ENCODE results near the gene SDK2. TPM values are rescaled to one million over a fixed set of nuclear protein-coding genes. Genes with fewer than 3 reads are reported as not detected.
"Not testable (repeated sequence)": the region's sequence is repeated elsewhere in the genome, so short reads cannot be mapped to it uniquely, and the experiment has no call there.

Gene SDK2
- total and polyA plus RNA-seq, 8 donors: 0.04 to 0.31 (median 0.17) TPM

- 88 to 89% methylated on average over 13 of the region's 13 CpGs for WGBS, 2 donors
Measured at GRCh38 chr17:73336408-73337329, 307.6 kb downstream of the SDK2 start.

GRCh38 chr17:73335591-73336407 is 308.4 kb downstream of the SDK2 start:
- Histone ChIP-seq H3K27me3 (no peaks in the 10 kb centered on the region), H3K4me3 (no peak overlapping the region), H3K4me1 (no peaks in the 10 kb centered on the region), H3K27ac (no peak overlapping the region), H3K36me3 (no peaks in the 10 kb centered on the region), H3K9me3 (no peaks in the 10 kb centered on the region)
- ATAC-seq: no peak
- 87 to 89% methylated on average over 12 of the region's 12 CpGs for WGBS, 2 donors
- no peak for TF ChIP-seq CTCF (IDR thresholded peaks at IDR 0.05)
- DNase-seq: no peak
- intact Hi-C loops (cut with DNase I): no loop called here
- no peak for FAIRE-seq

More at GRCh38 chr17:73336408-73337329, 307.6 kb downstream of the SDK2 start:
- FAIRE-seq: no peak
- H3K36me3 ChIP-seq: no peaks in the 10 kb centered on the region
- peaks cover 0 to 2% (median 0%) of the 10 kb centered on the region in 3 donors for H3K4me1 ChIP-seq
- no peak overlapping the region for H3K4me3 ChIP-seq
- no peak overlapping the region for H3K27ac ChIP-seq
- H3K9me3 ChIP-seq: no peaks in the 10 kb centered on the region
- ATAC-seq: no peak
- TF ChIP-seq CTCF (IDR thresholded peaks at IDR 0.05): no peak
- no peak for DNase-seq
- H3K27me3 ChIP-seq: no peaks in the 10 kb centered on the region
- intact Hi-C loops (cut with DNase I): no loop called here

- Histone ChIP-seq H3K36me3 (no peaks in the 10 kb centered on the region), H3K27ac (no peak overlapping the region), H3K4me1 (no peaks in the 10 kb centered on the region), H3K4me3 (no peak overlapping the region), H3K9me3 (no peaks in the 10 kb centered on the region), H3K27me3 (no peaks in the 10 kb centered on the region)
- intact Hi-C loops (cut with DNase I): no loop called here
- TF ChIP-seq CTCF (IDR thresholded peaks at IDR 0.05): no peak
- ATAC-seq (peak in 3 of 4 donors; percentile 15 to 69 (median 51)), DNase-seq (peak in 1 of 6 donors; percentile 44), FAIRE-seq (no peak)
- 67 to 69% methylated on average over 12 of the region's 12 CpGs for WGBS, 2 donors
Measured at GRCh38 chr17:73334771-73335513, 309.3 kb downstream of the SDK2 start.

- H3K27ac ChIP-seq; DNase-seq; H3K9me3 ChIP-seq; H3K4me1 ChIP-seq; intact Hi-C loops (cut with DNase I); H3K4me3 ChIP-seq; H3K27me3 ChIP-seq; FAIRE-seq; H3K36me3 ChIP-seq: not testable (repeated sequence)
- WGBS, 2 donors: 89% methylated on average over 9 of the region's 9 CpGs
- peak in 2 of 4 donors; percentile 19 to 30 for ATAC-seq
Measured at GRCh38 chr17:73333445-73333844, 310.8 kb downstream of the SDK2 start.

GRCh38 chr17:73331060-73331459 is 313.2 kb downstream of the SDK2 start:
- FAIRE-seq: no peak
- ATAC-seq: no peak
- no peak for TF ChIP-seq CTCF (IDR thresholded peaks at IDR 0.05)
- H3K4me3 ChIP-seq: no peak overlapping the region
- no peaks in the 10 kb centered on the region for H3K36me3 ChIP-seq
- no peak for DNase-seq
- H3K9me3 ChIP-seq: no peaks in the 10 kb centered on the region
- intact Hi-C loops (cut with DNase I): no loop called here
- no peaks in the 10 kb centered on the region for H3K27me3 ChIP-seq
- no peak overlapping the region for H3K27ac ChIP-seq
- WGBS, 2 donors: 60 to 91% methylated on average over 3 of the region's 3 CpGs
- H3K4me1 ChIP-seq: no peaks in the 10 kb centered on the region
